HCT116 (cell line): ENCODE data around the gene AQP5. TPM values are rescaled to one million over a fixed set of nuclear protein-coding genes. Genes with fewer than 3 reads are reported as not detected.

Source experiments
- ATAC-seq: fragments of 200-7000 bp; cut with Tn5 transposase; 2 replicates; pipeline ENCODE4 v1.9.1; 2020; ENCODE audit warnings: mild to moderate bottlenecking, moderate library complexity
- BruUV-seq: library from RNA; stranded (reverse); fragments of 400-500 nt; replicated peaks from 2 replicates; lab custom pipeline; 2021; lab: Mats Ljungman, UMichigan
- CTCF ChIA-PET: fragments of 300-600 bp; sonication (Branson Sonifier 250); formaldehyde crosslinking; loops from one replicate; lab custom pipeline; 2021; ENCODE audit warnings: antibody characterized with exemption; lab: Charles Lee
- POLR2A ChIA-PET: fragments of 300-600, 350-600 bp; sonication (Branson Sonifier 250); formaldehyde crosslinking; loops from one replicate; lab custom pipeline; 2021; ENCODE audit warnings: antibody characterized with exemption; lab: Charles Lee
- RAD21 ChIA-PET, 2 experiments: fragments of 300-600 bp; sonication (Branson Sonifier 250); formaldehyde crosslinking; loops; one replicate each; lab custom pipeline; 2023; ENCODE audit warnings: low total read pairs in 2 of 2; ENCODE audit not compliant: uncharacterized antibody in 2 of 2, unreplicated experiment in 2 of 2, low non-redundant PET in 1 of 2; lab: Charles Lee
- DNase-seq: peaks from one replicate; pipeline ENCODE4 v3.0.0-alpha.2; 2010; ENCODE audit warnings: low read depth, low spot score
- H2AFZ ChIP-seq: fragments of 200-600 bp; shearing (Covaris generic), sonication (generic); 2 replicates; pipeline ENCODE4 v1.6.1; 2017; ENCODE audit warnings: low read depth, mixed run types, mixed read lengths, antibody characterized with exemption, low read length; ENCODE audit not compliant: poor library complexity, severe bottlenecking
- H3K27ac ChIP-seq: 2 replicates; pipeline ENCODE4 v1.5.1; 2012; ENCODE audit warnings: low read depth, low read length
- H3K27me3 ChIP-seq: fragments of 200-600 bp; sonication (generic); 2 replicates; pipeline ENCODE4 v1.6.1; 2016; ENCODE audit warnings: mixed run types, low read length, mixed read lengths; ENCODE audit not compliant: insufficient read depth
- H3K36me3 ChIP-seq, 2 experiments: fragments of 200-500 bp in 1 of 2; fragments of 200-600 bp in 1 of 2; sonication (Bioruptor generic) in 1 of 2; sonication (generic) in 1 of 2; 2 replicates each; pipeline versions ENCODE4 v1.5.1 to v1.6.1; 2014 to 2016; ENCODE audit warnings: low read length in 2 of 2, inconsistent platforms in 1 of 2, mixed read lengths in 1 of 2, mixed run types in 1 of 2; ENCODE audit not compliant: insufficient read depth in 2 of 2, control insufficient read depth in 1 of 2
- H3K4me1 ChIP-seq, 2 experiments: fragments of 200-600 bp in 1 of 2; sonication (generic) in 1 of 2; 2 replicates each; pipeline versions ENCODE4 v1.5.1 to v1.6.1; 2012 to 2017; ENCODE audit warnings: low read length in 2 of 2, inconsistent platforms in 1 of 2, mild to moderate bottlenecking in 1 of 2, mixed read lengths in 1 of 2, mixed run types in 1 of 2, moderate library complexity in 1 of 2; ENCODE audit not compliant: insufficient read depth in 2 of 2, control insufficient read depth in 1 of 2
- H3K4me2 ChIP-seq: fragments of 200-600 bp; sonication (generic); 2 replicates; pipeline ENCODE4 v1.6.1; 2017; ENCODE audit warnings: mixed run types, low read length, mixed read lengths
- H3K4me3 ChIP-seq, 2 experiments: fragments of 200-600 bp in 1 of 2; sonication (generic) in 1 of 2; replicated peaks in 1 of 2; 2 replicates each; pipeline ENCODE4 v1.5.1; 2011 to 2016; ENCODE audit warnings: low read length in 2 of 2, control low read depth in 1 of 2, low read depth in 1 of 2, mild to moderate bottlenecking in 1 of 2, mixed read lengths in 1 of 2, mixed run types in 1 of 2
- H3K79me2 ChIP-seq: fragments of 200-600 bp; sonication (generic); 2 replicates; pipeline ENCODE4 v1.6.1; 2017; ENCODE audit warnings: mild to moderate bottlenecking, mixed run types, low read length, moderate library complexity, mixed read lengths; ENCODE audit not compliant: insufficient read depth
- H3K9ac ChIP-seq: fragments of 200-600 bp; sonication (generic); 2 replicates; pipeline ENCODE4 v1.6.1; 2016; ENCODE audit warnings: low read length, mixed read lengths
- H3K9me2 ChIP-seq: fragments of 200-600 bp; sonication (generic), shearing (Covaris generic); 2 replicates; pipeline ENCODE4 v1.6.1; 2017; ENCODE audit warnings: mixed run types, mild to moderate bottlenecking, moderate library complexity; ENCODE audit not compliant: insufficient read depth
- H3K9me3 ChIP-seq, 2 experiments: fragments of 200-500 bp in 1 of 2; fragments of 200-600 bp in 1 of 2; sonication (Bioruptor generic) in 1 of 2; sonication (generic) in 1 of 2; 2 replicates each; pipeline ENCODE4 v1.6.1; 2014 to 2017; ENCODE audit warnings: low read length in 2 of 2, mixed read lengths in 2 of 2, inconsistent platforms in 1 of 2, low read depth in 1 of 2, mild to moderate bottlenecking in 1 of 2, mixed run types in 1 of 2, moderate library complexity in 1 of 2; ENCODE audit not compliant: control insufficient read depth in 1 of 2, insufficient read depth in 1 of 2
- H4K20me1 ChIP-seq: fragments of 200-600 bp; sonication (generic), shearing (Covaris generic); 2 replicates; pipeline ENCODE4 v1.6.1; 2017; ENCODE audit warnings: mixed run types, mild to moderate bottlenecking, moderate library complexity; ENCODE audit not compliant: insufficient read depth
- EGR1 ChIP-seq: IDR thresholded peaks from 2 replicates; pipeline ENCODE4 v1.6.1; 2012; ENCODE audit warnings: low read depth
- EZH2 ChIP-seq: fragments of 200-600 bp; sonication (generic); IDR thresholded peaks from 2 replicates; pipeline ENCODE4 v1.6.1; 2017; ENCODE audit warnings: antibody characterized with exemption, mixed run types
- YY1 ChIP-seq: IDR thresholded peaks from 2 replicates; pipeline ENCODE4 v1.6.1; 2011; ENCODE audit warnings: low read length, low read depth, moderate library complexity, mild to moderate bottlenecking; ENCODE audit not compliant: insufficient replicate concordance; ENCODE audit errors: extremely low read depth
- intact Hi-C: fragments of 100-400 bp; cut with micrococcal nuclease; formaldehyde crosslinking; loops from 2 replicates; pipeline ENCODE4 v1.10.0; 2022
- total RNA-seq: library from RNA; stranded (reverse); gene quantifications from one replicate; pipeline ENCODE4 v1.2.1, GENCODE V29; 2021; ENCODE audit not compliant: unreplicated experiment
- TF ChIP-seq, protein P1 (sequence below), 3 experiments: fragments of 200-600 bp in 1 of 3; sonication (generic) in 1 of 3; IDR thresholded peaks in 2 of 3; conservative IDR thresholded peaks in 1 of 3; 2 replicates each; pipeline ENCODE4 v1.5.1; 2012 to 2017; ENCODE audit warnings: low read depth in 2 of 3, low read length in 2 of 3, antibody characterized with exemption in 1 of 3, borderline replicate concordance in 1 of 3, control low read depth in 1 of 3, mild to moderate bottlenecking in 1 of 3, mixed read lengths in 1 of 3, mixed run types in 1 of 3, moderate library complexity in 1 of 3; ENCODE audit not compliant: insufficient read depth in 1 of 3

Gene AQP5
- total RNA-seq, 1 experiment from 2014 or later: not detected

DNA sequence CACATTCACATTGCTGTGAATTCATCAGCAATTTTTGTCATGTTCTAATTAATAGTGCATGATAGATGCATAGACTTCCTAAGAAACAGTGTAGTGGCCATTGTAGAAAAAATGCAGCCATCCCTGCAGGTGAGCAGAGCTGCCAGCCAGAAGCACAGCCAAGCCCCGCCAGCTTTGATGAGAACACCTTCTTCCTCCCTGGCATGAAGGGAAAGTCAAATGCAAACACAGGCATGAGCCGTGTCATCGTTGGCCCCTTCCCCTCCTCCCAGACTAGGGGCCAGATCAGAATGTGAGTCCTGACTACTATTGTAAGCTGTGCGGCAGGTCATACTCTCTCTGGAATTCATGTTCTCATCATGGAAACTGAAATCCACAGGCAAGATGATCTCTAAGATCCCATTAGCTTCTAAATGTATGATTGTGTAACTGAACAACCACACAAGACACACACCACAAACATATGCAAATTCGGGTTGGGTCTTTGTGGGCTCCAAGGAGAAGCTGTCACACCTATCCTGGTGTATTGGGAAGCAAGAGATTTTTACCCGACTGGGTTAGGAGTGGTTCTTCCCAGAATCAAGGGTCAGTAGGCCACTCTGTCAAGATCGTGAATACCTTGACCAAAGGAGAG, 14.0 kb upstream of the AQP5 start:
- Histone ChIP-seq H3K4me3 (no peak overlapping the region), H4K20me1 (no peaks in the 10 kb centered on the region), H2AFZ (no peak overlapping the region)
- no peak for DNase-seq
- intact Hi-C loops: no loop called here
- TF ChIP-seq EZH2 (no peak), EGR1 (no peak)
- TF ChIP-seq, all 23 proteins: peak for 0
- ATAC-seq: no peak
- CTCF ChIA-PET: interaction anchor here (4.0 kb wide), 1 partner anchor 19 kb away, joined by 45 read pairs; no protein-coding TSS in a partner anchor
- H3K27me3 ChIP-seq: no peaks in the 10 kb centered on the region
- H3K4me1 ChIP-seq: peaks cover 3 to 13% of the 10 kb centered on the region in 2 experiments; a peak in 3 of 4 replicates
- RAD21 ChIA-PET: no interaction called here
- H3K9ac ChIP-seq: no peak overlapping the region
- BruUV-seq: no TSS peak
- H3K9me3 ChIP-seq: no peaks in the 10 kb centered on the region
- no peak overlapping the region for H3K4me2 ChIP-seq
- H3K27ac ChIP-seq: no peak overlapping the region
- H3K9me2 ChIP-seq: no peaks in the 10 kb centered on the region
- POLR2A ChIA-PET: no interaction called here
- no peaks in the 10 kb centered on the region for H3K79me2 ChIP-seq
- H3K36me3 ChIP-seq: no peaks in the 10 kb centered on the region

DNA sequence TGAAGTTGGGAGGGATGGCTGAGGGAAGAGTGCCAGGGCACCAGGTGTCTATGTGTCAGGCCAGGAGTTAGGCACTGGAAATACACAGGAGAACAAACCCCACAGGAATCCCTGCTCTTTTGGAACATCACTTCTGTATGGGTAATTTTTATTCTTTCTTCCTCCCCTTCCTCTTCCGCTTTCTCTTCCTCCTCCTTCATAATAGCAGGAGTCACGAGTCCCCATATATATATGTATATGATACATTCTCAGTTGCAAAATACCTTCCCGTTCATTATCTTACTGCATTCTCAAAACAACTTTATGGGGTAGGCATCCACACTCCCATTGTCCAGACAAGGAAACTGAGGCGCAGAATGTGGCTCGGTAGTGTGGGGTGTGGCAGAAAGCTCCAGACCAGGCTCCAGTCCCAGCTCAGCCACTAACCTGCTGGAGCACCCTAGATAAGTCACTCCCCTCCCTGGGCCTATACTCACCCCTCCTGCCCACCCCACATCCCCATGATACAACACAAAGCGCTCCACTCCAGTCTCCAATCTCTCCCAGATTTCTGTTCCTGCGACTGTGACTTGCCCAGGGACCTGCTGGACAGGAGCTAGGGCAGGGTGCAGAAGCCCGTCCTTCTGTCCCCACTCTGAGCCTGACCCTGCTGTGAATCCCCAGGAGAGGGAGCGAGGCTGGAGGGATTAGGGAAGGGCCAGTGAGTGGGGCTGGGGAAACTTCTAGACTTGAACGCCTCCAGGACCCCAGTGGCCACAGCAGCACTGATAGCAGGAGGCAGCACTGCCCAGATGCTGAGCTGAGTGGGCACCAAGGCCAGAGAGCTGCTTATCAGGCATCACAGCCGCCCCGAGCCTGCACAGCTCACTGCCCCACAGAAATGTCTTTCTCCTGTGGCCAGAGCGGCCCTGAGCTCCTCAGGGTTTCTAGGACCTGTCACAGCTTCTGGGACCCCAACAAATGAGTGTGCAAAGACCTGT, 12.5 kb upstream of the AQP5 start:
- Histone ChIP-seq H3K4me2 (no peak overlapping the region), H4K20me1 (no peaks in the 10 kb centered on the region), H3K27me3 (no peaks in the 10 kb centered on the region), H3K27ac (no peak overlapping the region), H3K36me3 (no peaks in the 10 kb centered on the region), H3K4me1 (peaks cover 3 to 13% of the 10 kb centered on the region in 2 experiments; a peak in 3 of 4 replicates), H3K4me3 (no peak overlapping the region), H3K79me2 (no peaks in the 10 kb centered on the region), H3K9me3 (no peaks in the 10 kb centered on the region), H3K9ac (no peak overlapping the region), H2AFZ (no peak overlapping the region), H3K9me2 (no peaks in the 10 kb centered on the region)
- ChIA-PET CTCF (interaction anchor here (1.3 kb wide), 1 partner anchor 18 kb away, joined by 5 read pairs; no protein-coding TSS in a partner anchor), POLR2A (no interaction called here), RAD21 (no interaction called here)
- DNase-seq (no peak), ATAC-seq (no peak)
- TF ChIP-seq, protein P1, sequence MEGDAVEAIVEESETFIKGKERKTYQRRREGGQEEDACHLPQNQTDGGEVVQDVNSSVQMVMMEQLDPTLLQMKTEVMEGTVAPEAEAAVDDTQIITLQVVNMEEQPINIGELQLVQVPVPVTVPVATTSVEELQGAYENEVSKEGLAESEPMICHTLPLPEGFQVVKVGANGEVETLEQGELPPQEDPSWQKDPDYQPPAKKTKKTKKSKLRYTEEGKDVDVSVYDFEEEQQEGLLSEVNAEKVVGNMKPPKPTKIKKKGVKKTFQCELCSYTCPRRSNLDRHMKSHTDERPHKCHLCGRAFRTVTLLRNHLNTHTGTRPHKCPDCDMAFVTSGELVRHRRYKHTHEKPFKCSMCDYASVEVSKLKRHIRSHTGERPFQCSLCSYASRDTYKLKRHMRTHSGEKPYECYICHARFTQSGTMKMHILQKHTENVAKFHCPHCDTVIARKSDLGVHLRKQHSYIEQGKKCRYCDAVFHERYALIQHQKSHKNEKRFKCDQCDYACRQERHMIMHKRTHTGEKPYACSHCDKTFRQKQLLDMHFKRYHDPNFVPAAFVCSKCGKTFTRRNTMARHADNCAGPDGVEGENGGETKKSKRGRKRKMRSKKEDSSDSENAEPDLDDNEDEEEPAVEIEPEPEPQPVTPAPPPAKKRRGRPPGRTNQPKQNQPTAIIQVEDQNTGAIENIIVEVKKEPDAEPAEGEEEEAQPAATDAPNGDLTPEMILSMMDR (IDR thresholded peaks at IDR 0.05 in 2 of 3, conservative IDR thresholded peaks at IDR 0.05 in 1 of 3; ENCODE audit: borderline replicate concordance in 1 of 3, insufficient read depth in 1 of 3, low read depth in 2 of 3, low read length in 2 of 3): no peak
- TF ChIP-seq YY1: no peak
- intact Hi-C loops: no loop called here
- BruUV-seq: no TSS peak
